Endometrium (tissue), 2 donors: ENCODE data around the gene RADIL.

Experiments used
- FAIRE-seq: peaks from 2 replicates; lab custom pipeline; 2012; peaks lifted over from hg19 to GRCh38; lab: Jason Lieb, UNC
- donor health status: control.
- donor health status: control.

Gene RADIL

GRCh38 chr7:4792537-4793126, 90.9 kb downstream of the RADIL start:
- no peak for FAIRE-seq

GRCh38 chr7:4791738-4792536, 91.6 kb downstream of the RADIL start:
- no peak for FAIRE-seq

DNA sequence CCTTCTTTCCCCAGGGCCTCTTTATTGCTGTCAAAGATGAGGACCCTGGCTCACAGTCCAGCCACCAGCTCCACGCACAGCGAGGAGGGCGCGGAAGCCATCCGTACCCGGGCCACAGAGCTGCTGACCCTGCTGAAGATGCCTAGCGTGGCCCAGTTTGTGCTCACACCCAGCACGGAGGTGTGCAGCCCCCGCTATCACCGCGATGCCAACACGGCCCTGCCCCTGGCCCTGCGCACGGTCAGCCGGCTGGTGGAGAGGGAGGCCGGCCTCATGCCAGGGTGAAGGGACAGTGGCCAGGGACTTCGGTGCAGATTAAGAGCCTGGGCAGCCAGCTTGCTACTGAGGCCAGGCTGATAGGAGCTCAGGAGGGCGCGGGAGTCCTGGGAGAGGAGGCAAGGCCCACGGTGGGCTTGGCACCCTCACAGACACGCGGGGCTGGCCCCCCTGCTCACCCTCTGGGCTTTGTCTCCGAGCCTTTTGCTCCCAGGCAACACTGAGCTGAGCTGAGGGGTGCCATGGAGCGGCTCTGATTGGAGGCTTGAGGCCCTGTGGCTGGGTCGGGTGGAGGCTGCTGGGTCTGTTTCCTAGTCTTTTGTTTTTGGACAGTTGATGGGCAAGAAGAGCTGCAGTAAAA, 92.3 kb downstream of the RADIL start:
- no peak for FAIRE-seq

DNA sequence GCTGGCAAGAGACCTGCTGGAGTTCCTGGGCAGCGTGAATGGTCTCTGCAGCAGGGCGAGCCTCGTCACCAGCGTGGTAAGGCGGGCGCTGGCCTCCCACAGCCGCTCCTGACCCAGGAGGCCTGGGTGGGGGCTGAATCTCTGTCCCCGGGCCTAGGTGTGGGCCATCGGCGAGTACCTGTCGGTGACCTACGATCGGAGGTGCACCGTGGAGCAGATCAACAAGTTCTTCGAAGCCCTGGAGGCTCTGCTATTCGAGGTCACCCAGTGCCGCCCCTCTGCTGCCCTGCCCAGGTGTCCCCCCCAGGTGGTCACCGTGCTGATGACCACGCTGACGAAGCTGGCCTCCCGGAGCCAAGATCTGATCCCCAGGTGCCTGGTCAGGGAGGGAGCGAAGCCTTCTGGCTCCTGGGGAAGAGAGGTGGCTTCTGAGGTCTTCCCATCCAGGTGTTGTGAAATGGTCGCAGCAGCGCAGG, 93.0 kb downstream of the RADIL start:
- no peak for FAIRE-seq

DNA sequence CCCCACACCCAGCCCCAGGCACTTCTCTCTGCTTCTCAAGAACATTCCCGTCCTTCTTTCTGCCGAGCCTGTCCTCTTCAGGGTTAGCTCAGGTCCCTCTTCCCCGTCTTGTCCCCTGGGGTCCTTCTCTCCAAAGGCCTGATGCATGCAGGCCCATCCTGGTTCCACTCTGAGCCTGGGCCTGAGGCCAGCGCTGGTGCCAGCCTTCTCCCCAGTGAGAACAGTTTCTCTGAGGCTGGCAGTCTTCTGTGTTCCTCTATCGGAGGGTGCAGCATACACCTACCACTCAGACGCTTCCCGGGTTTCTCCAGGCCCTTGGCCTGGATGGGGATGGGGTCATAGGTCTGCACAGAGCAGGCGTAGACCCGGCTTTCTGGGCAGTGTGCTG, 93.4 kb downstream of the RADIL start:
- FAIRE-seq: no peak

DNA sequence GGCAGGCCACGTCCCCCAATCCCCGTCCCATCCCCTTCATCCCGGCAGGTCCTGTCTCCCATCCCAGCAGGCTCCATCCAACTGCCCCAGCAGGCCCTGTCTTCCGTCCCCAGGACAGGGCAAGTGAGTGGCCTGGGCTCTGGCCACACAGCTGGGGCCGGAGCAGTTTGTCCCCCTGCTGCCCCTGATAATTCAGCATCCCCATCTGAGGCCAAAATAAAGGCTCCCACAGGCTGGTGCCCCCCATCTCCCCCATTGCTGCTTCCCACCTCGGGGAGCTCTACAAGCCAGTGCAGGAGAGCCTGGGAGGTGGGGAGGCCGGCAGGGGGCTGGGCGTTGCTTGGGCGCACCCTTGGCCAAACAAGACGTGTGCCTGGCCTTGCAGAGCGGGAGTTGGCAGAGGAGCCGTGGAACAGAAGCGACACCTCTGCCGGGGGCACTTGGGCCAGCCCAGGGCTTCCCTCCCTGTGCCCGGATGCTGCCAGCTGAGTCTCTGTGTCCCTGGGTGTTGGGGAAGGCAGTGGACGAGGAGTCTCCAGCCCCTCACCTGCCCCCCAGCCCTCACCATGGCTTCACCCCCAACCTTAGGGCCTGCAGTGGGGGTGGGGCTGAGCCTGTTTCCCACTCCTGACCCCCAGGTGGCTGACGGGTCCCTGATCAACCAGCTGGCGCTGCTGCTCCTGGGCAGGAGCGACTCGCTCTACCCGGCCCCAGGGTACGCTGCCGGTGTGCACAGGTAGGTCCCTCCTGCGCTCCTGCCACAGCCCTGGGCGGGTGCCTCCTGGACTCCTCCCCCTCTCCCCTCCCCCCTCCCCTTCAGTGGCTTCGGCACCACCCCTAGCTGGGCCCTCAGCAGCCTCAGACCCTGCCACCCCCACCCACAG, 94.1 kb downstream of the RADIL start:
- FAIRE-seq: no peak

GRCh38 chr7:4788627-4789189, 94.8 kb downstream of the RADIL start:
- no peak for FAIRE-seq

DNA sequence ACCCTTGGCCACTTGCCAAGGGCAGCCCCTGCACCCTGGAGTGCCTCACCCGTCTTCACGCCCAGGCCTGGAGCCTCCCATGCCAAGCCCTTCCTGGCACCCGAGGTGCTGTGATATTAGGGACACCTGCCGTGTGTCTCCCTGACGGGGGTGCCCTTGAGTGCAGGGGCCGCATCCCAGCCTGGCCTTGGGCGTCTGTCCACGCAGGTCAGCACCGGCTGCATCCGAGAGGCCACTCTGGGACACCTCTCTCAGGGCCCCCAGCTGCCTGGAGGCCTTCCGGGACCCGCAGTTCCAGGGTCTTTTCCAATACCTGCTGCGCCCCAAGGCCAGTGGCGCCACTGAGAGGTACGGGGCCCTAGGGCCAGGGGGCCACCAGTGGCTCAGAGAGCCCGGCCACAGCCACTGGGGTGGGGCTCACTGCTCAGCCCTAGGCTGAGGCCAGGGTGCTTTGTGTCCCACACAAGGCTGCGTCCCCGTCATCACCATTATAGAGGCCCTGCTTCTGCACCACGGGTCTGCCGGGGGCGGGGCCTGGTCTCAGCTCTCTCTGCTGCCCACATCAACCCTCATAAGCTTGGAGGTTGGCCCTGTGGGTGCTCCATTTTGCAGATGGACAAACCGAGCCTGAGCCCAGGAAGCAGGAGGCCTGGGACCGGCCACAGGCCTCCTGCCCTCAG, 95.4 kb downstream of the RADIL start:
- FAIRE-seq: no peak

DNA sequence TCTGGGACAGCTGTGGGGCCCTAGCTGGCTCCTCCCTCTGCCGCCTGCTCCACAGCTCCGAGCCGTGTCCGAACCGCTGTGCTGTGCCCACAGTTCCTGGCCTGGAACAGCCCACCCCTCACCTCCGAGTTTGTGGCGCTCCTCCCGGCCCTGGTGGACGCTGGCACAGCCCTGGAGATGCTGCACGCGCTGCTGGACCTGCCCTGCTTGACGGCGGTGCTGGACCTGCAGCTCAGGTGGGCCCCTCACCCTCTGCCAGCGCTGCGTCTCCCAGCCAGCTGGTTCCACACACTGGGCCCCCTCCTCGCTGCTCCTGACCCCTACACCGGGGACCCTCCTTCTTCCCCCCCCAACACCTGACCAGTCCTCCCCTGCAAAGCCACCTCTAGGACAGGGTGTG, 96.0 kb downstream of the RADIL start:
- no peak for FAIRE-seq

DNA sequence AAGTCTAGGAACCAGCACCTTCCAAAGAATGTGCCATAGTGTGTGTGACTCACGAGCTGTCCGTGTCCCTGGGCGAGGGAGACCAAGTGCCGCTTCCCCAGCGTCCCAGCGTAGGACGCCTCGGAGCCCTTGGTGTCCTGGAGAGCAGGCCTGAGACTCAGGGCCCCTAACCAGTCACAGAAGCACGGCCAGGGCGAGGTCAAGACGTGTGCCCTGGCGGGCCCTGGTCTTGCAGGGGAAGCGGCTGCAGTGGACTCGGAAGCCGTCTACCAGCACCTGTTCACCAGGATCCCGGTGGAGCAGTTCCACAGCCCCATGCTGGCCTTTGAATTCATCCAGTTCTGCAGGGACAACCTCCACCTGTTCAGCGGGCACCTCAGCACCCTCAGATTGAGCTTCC, 97.5 kb downstream of the RADIL start:
- no peak for FAIRE-seq

DNA sequence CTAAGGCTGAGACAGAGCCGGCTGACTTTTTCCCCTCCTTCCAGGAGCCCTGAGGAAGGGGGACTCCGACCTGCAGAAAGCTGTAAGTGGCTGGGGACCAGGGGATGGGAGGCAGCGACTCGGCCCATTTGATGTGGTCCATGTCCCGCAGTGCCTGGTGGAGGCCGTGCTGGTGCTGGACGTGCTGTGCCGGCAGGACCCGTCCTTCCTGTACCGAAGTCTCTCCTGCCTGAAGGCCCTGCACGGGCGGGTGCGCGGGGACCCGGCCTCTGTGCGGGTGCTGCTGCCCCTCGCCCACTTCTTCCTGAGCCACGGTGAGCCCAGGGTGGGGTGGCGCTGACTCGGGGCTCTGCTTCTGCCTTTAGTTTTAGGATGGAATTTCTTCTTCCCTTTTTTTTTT, 98.1 kb downstream of the RADIL start:
- FAIRE-seq: no peak

GRCh38 chr7:4784799-4785198, 98.7 kb downstream of the RADIL start:
- FAIRE-seq: no peak

DNA sequence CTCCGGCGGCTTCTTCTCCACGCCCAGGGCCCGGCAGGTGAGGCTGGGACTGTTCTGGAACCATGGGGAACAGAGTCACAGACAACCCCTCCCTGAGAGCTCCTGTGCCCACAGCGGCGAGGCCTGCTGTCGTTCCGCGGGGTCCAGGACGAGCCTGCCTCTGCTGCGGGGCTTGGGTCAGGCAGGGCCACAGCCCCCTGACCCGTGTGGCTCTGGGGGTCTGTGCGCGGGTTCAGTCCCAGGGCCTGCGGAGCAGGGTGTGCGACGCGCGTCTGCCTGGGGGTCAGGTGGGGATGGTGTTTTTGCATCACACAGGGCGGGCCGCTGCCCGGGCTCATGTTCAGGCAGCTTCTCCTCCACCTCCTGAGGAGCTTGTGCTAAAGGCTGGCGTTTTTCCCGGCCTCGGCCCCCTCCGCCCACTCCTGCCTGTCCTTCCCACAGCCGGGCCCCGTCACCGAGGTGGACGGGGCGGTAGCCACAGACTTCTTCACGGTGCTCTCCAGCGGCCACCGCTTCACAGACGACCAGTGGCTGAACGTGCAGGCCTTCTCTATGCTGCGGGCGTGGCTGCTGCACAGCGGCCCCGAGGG, 99.7 kb downstream of the RADIL start:
- no peak for FAIRE-seq

GRCh38 chr7:4783292-4783652, 100.2 kb downstream of the RADIL start:
- no peak for FAIRE-seq

DNA sequence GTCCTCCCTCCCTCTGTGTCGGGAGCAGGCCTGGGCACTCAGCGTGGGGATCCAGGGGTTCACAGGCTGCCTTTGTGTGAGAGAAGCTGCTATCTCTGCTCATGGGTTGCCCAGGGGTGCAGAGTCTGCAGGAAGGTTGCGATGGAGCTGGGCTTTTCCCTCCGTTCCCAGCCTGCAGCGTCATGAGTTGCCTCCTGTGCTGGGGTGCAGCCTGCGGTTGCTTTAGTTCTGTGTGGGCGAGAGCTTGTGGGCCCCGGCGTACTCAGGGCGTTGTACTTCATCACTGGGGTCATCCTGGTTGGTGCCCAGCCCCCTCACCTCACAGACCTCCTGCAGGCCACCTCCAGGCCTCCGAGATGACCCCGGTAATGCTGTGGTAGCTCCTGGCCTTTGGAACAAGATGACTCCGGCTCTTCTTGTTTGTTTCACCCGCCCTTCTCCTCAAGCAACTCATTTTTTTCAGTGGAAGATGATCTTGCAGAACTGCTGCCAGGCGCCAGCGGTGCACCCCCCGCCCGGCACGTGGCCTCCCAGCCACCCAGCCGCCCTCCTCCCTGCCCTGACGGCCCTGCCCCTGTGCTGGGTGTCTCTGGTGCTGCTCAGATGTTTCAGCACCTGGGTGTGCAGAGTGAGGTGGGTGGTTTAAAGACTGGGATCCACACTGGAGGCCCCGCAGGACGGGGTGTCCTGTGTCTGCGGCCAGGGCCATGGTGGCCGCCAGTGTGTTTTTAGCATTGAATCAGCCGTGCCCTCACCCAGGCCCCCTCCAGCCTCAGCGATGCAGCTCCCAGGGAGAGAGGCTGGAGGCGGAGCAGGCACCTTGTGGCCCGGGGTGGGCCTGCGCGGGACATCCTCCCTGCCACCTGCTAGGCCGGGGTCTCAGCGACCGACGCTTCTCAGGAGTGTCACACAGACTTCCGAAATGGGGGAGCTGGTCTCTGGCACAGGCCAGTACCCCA, 100.9 kb downstream of the RADIL start:
- FAIRE-seq: no peak

DNA sequence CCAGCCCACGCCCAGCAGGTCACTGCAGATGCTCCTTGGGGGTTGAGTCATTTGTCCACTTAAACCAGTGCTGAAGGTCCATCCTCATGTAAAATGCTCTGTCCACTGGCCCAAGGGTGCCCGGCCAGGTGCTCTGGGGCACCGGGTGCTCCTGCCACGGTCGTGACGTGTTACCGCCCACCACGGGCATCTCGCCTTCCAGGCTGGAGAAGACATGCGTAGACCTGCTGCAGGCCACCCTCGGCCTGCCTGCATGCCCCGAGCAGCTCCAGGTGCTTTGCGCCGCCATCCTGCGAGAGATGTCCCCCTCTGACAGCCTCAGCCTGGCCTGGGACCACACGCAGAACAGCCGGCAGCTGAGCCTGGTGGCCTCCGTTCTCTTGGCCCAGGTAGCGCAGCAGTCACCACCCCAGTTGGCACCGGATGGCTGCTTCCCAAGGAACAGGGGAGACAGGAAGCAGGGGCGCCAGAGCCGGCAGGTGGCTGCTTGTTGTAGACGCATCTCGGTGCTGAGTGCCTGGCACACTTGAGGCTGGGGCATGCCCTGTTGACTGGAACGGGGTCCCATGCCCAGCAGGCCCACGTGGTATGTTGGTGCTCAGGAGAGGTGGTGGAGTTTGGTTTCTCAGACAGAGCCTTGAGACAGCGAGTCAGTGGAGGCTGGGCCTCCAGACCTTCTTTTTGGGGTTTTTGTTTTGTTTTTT, 102.0 kb downstream of the RADIL start:
- no peak for FAIRE-seq

DNA sequence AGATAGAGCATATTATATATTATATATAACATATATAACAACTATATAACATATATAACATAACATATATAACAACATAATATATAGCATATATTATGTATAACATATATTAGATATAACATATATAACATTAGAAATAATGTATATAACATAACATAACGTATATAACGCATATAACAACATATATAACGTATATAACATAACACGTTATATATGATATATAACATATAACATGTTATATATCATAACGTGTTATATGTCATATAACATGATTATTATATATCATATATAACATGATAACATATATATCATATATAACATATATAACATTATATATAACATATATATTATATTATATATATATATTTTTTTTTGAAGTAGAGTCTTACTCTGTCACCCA, 104.4 kb downstream of the RADIL start:
- FAIRE-seq: peak; percentile 95

DNA sequence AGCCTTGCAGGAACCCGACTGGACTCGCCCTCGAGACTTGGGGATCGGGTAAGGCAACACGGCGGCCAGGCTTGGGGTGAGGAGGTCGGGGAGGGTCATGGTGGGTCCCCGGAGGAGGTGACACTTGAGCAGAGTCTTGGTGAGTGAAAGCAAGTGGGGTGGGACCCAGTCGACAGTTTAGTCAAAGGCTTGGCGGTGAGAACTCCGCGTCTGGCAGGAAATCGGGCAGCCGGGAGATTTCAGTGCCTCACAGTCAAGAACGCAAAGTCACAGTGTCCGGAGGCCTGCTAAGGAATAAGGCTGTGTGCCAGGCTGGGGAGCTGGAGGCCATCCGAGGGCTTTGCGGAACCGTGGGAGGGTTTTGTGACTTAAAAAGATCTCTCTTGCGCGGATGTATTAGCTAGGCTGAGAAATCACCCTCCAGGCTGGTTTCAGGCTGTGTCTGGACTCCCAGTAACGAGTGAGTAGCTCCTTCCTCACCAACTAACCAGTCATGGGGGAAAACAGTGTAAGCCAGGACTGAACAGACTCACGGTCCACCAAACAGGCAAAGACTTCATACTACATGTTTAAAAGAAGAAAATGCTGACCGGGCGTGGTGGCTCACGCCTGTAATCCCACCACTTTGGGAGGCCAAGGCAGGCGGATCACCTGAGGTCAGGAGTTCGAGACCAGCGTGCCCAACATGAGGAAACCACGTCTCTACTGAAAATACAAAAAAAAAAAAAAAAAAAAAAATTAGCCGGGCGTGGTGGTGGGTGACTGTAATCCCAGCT, 107.5 kb downstream of the RADIL start:
- FAIRE-seq: no peak
